LNCaP clone FGC (cell line): ENCODE results near the gene SHISAL2B.
"Not testable (repeated sequence)": the region's sequence is repeated elsewhere in the genome, so short reads cannot be mapped to it uniquely, and the experiment has no call there.

Experiments
- DNase-seq: peaks from one replicate; pipeline ENCODE4 v3.0.0-alpha.2; 2011; ENCODE audit warnings: low read depth
- H3K4me3 ChIP-seq: 2 replicates; pipeline ENCODE4 v1.5.1; 2011; ENCODE audit warnings: mild to moderate bottlenecking, low read depth, low read length, control low read depth
- CTCF ChIP-seq: IDR thresholded peaks from 2 replicates; pipeline ENCODE4 v1.5.1; 2012; ENCODE audit warnings: mild to moderate bottlenecking; ENCODE audit not compliant: control insufficient read depth, insufficient read depth; ENCODE audit errors: extremely low read depth

The SHISAL2B gene

GRCh38 chr5:64691291-64691690 lies 988 bp downstream of the SHISAL2B start:
- TF ChIP-seq CTCF = no peak
- no peak overlapping the region for H3K4me3 ChIP-seq
- no peak for DNase-seq

GRCh38 chr5:64693636-64694035 lies 3.3 kb downstream of the SHISAL2B start:
- no peak for DNase-seq
- H3K4me3 ChIP-seq = no peak overlapping the region
- no peak for TF ChIP-seq CTCF

- not testable (repeated sequence) for DNase-seq, H3K4me3 ChIP-seq
These were observed 6.1 kb downstream of the SHISAL2B start for GRCh38 chr5:64696414-64696813.

- no peak overlapping the region for H3K4me3 ChIP-seq
- no peak for DNase-seq
- no peak for TF ChIP-seq CTCF
These were observed 10.5 kb downstream of the SHISAL2B start for GRCh38 chr5:64700765-64701164.

- not testable (repeated sequence) for DNase-seq, H3K4me3 ChIP-seq
These were observed 15.8 kb downstream of the SHISAL2B start for GRCh38 chr5:64706074-64706473.

DNA sequence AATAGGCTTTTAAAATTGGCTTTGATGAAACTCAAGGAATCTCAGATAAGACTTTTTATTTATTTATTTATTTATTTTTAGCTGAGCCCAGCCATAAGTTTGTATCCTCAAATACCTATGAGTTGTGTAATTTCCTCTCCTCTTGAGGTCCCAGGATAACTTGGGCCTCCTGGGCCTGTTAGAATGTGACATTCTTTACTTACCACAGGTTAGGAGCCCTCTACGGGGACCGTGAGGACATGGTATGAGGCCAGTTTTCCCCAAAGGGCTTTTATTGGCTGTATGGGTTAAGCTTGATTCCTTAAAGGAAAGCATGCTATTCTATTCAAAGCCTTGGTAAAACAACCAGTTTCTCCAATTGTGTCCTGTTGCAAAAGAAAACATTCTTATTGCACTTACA lies 16.9 kb downstream of the SHISAL2B start:
- TF ChIP-seq CTCF = no peak
- no peak overlapping the region for H3K4me3 ChIP-seq
- DNase-seq = no peak

GRCh38 chr5:64714495-64714894 lies 24.2 kb downstream of the SHISAL2B start:
- DNase-seq, H3K4me3 ChIP-seq: not testable (repeated sequence)

GRCh38 chr5:64722588-64722987 lies 32.3 kb downstream of the SHISAL2B start:
- no peak for TF ChIP-seq CTCF
- no peak for DNase-seq

DNA sequence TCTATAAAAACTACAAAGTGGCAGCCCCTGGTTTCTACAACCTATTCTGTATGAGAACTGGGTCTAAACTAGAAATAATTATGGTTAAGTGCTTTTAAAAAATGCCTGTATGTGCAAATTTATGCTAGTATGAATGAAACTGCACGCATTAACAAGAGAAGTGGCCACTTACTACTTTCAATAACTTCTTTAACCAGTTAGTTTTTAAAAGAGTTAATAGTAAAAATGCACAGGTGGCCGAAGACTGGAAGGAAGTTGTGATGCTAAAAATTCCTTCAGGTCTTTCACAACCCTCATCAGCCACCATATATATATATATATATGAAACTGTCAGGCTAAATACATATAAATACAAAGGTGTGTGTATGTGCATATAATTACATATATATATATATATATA lies 36.8 kb downstream of the SHISAL2B start:
- no peak overlapping the region for H3K4me3 ChIP-seq
- no peak for TF ChIP-seq CTCF
- DNase-seq = no peak

More at GRCh38 chr5:64722588-64722987, 32.3 kb downstream of the SHISAL2B start:
- H3K4me3 ChIP-seq = no peak overlapping the region
